HepG2 (cell line): ENCODE data around the gene CCL27. TPM values are rescaled to one million over a fixed set of nuclear protein-coding genes. Genes with fewer than 3 reads are reported as not detected.
A peak's percentile ranks its signal among the peaks of the same experiment; 100 is the strongest.

Source experiments
- MAFF ChIP-seq: IDR thresholded peaks from 2 replicates; pipeline ENCODE4 v1.6.1; 2011; ENCODE audit warnings: low read depth, low read length, improper control_type of control experiment
- MBNL3 ChIP-seq: fragments of 250-450 bp; sonication (Bioruptor Pico); conservative IDR thresholded peaks from 2 replicates; pipeline ENCODE4 v1.8.0; 2022; ENCODE audit warnings: mild to moderate bottlenecking, inconsistent platforms
- NAIF1 ChIP-seq: sonication (generic); formaldehyde crosslinking; IDR thresholded peaks from 2 replicates; pipeline ENCODE4 v1.5.0; 2020; ENCODE audit warnings: mild to moderate bottlenecking, missing genetic modification reagents, borderline replicate concordance
- NKX3-1 ChIP-seq: sonication (generic); formaldehyde crosslinking; IDR thresholded peaks from 2 replicates; pipeline ENCODE4 v1.5.0; 2020; ENCODE audit warnings: missing genetic modification reagents
- NONO ChIP-seq, 2 experiments: fragments of 450-650 bp in 1 of 2; sonication (generic) in 1 of 2; formaldehyde crosslinking in 1 of 2; IDR thresholded peaks in 1 of 2; conservative IDR thresholded peaks in 1 of 2; 2 replicates each; pipeline versions ENCODE4 v1.6.1 to v1.8.0; 2017 to 2022; ENCODE audit warnings: mild to moderate bottlenecking in 1 of 2, missing genetic modification reagents in 1 of 2, moderate library complexity in 1 of 2
- RBM22 ChIP-seq: fragments of 200-400 bp; formaldehyde crosslinking; optimal IDR thresholded peaks from 2 replicates; pipeline ENCODE3; 2017; ENCODE audit warnings: mild to moderate bottlenecking, low read length, moderate library complexity
- REXO4 ChIP-seq: sonication (generic); formaldehyde crosslinking; IDR thresholded peaks from 2 replicates; pipeline ENCODE4 v1.8.0; 2022; ENCODE audit warnings: missing genetic modification reagents, mild to moderate bottlenecking, borderline replicate concordance
- ZSCAN20 ChIP-seq: sonication (generic); formaldehyde crosslinking; IDR thresholded peaks from 2 replicates; pipeline ENCODE4 v1.4.0; 2020; ENCODE audit warnings: missing genetic modification reagents, mild to moderate bottlenecking, borderline replicate concordance
- polyA plus RNA-seq, 8 experiments: library from polyadenylated mRNA; depleted of rRNA in 3 of 8; stranded (reverse) in 7 of 8; unstranded in 1 of 8; fragments of >200 nt; fragmentation: Illumina TruSeq in 4 of 8; extraction: Trizol in 4 of 8; gene quantifications; 2 replicates each; pipeline versions ENCODE4 v1.2.1 to v1.2.3, GENCODE V29; 2011 to 2016; ENCODE audit warnings: low read depth in 4 of 8, missing spikeins in 1 of 8, mixed read lengths in 1 of 8; ENCODE audit not compliant: insufficient read depth in 1 of 8
- total RNA-seq, 5 experiments: library from RNA; depleted of rRNA; stranded (reverse); fragments of >200 nt; fragmentation: Illumina TruSeq; extraction: Trizol; gene quantifications; 2 replicates each; pipeline ENCODE4 v1.2.3, GENCODE V29; 2016; ENCODE audit warnings: low read depth in 1 of 5
- TF ChIP-seq, protein P1 (sequence below): sonication (generic); formaldehyde crosslinking; IDR thresholded peaks from 2 replicates; pipeline ENCODE4 v1.4.0; 2020; ENCODE audit warnings: missing genetic modification reagents, mild to moderate bottlenecking, borderline replicate concordance
- TF ChIP-seq, protein P2 (sequence below): sonication (generic); formaldehyde crosslinking; IDR thresholded peaks from 2 replicates; pipeline ENCODE4 v1.4.0; 2020; ENCODE audit warnings: mild to moderate bottlenecking, missing genetic modification reagents
- TF ChIP-seq, protein P3 (sequence below): sonication (generic); formaldehyde crosslinking; IDR thresholded peaks from 2 replicates; pipeline ENCODE4 v1.4.0; 2020; ENCODE audit warnings: low read depth, missing genetic modification reagents
- TF ChIP-seq, protein P4 (sequence below): sonication (generic); formaldehyde crosslinking; IDR thresholded peaks from 2 replicates; pipeline ENCODE4 v1.5.0; 2020; ENCODE audit warnings: missing genetic modification reagents, mild to moderate bottlenecking, borderline replicate concordance
- TF ChIP-seq, protein P5 (sequence below): IDR thresholded peaks from 2 replicates; pipeline ENCODE4 v1.6.1; 2016; ENCODE audit warnings: missing compliant biosample characterization, missing genetic modification reagents, borderline replicate concordance
- TF ChIP-seq, protein P6 (sequence below): sonication (generic); formaldehyde crosslinking; IDR thresholded peaks from 2 replicates; pipeline ENCODE4 v1.8.0; 2022; ENCODE audit warnings: missing genetic modification reagents, mild to moderate bottlenecking, moderate library complexity, borderline replicate concordance

CCL27 gene
- total and polyA plus RNA-seq, 2 of the 13 experiments (the other 11 are each of a cell fraction or from before 2014, with no cell fraction given), result not detected

DNA sequence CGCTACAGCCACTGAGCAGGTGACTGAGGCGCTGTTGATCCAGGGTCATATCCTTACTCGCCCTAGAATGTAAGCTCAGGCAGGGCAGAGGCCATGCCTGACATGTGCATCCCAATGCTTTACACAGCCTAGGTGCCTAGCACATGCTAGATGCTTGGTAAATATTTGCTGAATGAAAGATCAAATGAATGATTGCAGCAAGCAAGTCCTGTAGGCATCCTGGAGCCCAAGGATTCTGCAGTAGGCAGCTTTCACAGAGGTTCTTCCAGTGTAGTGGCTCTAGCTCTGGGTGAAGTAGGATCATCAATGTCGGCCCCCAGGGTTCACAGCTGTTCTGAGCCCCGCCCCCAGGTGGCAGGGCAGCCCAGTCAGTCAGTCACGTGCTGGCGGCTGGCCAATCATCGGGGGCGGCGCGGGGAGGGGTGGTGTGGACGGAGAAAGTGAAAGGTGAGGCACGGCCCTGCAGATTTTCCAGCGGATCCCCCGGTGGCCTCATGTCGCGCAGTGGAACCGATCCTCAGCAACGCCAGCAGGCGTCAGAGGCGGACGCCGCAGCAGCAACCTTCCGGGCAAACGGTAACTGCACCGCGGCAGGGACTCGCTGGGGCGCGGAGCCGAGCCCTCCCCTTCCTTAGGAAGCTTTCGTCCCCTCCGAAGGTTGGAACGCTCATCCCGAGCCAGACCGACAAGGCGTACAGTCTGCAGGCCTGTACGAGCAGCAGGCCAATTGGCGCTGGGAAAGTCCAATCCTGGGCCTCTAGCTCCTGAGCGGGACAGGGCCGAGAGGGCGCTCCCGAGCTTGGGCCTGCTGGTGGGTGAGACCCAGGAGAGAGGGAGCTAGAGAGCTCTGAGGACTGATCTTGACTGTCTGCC is 16.0 kb downstream of the CCL27 start, which contains the start of gene GALT (continued):
- TF ChIP-seq, protein P1, sequence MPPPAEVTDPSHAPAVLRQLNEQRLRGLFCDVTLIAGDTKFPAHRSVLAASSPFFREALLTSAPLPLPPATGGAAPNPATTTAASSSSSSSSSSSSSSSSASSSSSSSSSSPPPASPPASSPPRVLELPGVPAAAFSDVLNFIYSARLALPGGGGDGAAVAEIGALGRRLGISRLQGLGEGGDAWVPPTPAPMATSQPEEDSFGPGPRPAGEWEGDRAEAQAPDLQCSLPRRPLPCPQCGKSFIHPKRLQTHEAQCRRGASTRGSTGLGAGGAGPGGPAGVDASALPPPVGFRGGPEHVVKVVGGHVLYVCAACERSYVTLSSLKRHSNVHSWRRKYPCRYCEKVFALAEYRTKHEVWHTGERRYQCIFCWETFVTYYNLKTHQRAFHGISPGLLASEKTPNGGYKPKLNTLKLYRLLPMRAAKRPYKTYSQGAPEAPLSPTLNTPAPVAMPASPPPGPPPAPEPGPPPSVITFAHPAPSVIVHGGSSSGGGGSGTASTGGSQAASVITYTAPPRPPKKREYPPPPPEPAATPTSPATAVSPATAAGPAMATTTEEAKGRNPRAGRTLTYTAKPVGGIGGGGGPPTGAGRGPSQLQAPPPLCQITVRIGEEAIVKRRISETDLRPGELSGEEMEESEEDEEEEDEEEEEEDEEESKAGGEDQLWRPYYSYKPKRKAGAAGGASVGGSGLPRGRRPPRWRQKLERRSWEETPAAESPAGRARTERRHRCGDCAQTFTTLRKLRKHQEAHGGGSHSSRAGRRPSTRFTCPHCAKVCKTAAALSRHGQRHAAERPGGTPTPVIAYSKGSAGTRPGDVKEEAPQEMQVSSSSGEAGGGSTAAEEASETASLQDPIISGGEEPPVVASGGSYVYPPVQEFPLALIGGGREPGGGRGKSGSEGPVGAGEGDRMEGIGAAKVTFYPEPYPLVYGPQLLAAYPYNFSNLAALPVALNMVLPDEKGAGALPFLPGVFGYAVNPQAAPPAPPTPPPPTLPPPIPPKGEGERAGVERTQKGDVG, result peak; percentile 37; the same call in 1 of the 2 replicates
- TF ChIP-seq, protein P2, sequence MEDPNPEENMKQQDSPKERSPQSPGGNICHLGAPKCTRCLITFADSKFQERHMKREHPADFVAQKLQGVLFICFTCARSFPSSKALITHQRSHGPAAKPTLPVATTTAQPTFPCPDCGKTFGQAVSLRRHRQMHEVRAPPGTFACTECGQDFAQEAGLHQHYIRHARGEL (CRISPR knock-in tag), result no peak
- TF ChIP-seq MAFF, result no peak
- TF ChIP-seq, protein P3, sequence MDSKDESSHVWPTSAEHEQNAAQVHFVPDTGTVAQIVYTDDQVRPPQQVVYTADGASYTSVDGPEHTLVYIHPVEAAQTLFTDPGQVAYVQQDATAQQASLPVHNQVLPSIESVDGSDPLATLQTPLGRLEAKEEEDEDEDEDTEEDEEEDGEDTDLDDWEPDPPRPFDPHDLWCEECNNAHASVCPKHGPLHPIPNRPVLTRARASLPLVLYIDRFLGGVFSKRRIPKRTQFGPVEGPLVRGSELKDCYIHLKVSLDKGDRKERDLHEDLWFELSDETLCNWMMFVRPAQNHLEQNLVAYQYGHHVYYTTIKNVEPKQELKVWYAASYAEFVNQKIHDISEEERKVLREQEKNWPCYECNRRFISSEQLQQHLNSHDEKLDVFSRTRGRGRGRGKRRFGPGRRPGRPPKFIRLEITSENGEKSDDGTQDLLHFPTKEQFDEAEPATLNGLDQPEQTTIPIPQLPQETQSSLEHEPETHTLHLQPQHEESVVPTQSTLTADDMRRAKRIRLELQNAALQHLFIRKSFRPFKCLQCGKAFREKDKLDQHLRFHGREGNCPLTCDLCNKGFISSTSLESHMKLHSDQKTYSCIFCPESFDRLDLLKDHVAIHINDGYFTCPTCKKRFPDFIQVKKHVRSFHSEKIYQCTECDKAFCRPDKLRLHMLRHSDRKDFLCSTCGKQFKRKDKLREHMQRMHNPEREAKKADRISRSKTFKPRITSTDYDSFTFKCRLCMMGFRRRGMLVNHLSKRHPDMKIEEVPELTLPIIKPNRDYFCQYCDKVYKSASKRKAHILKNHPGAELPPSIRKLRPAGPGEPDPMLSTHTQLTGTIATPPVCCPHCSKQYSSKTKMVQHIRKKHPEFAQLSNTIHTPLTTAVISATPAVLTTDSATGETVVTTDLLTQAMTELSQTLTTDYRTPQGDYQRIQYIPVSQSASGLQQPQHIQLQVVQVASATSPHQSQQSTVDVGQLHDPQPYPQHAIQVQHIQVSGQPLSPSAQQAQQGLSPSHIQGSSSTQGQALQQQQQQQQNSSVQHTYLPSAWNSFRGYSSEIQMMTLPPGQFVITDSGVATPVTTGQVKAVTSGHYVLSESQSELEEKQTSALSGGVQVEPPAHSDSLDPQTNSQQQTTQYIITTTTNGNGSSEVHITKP (CRISPR knock-in tag), result peak; percentile 93
- TF ChIP-seq MBNL3 (CRISPR knock-in tag), result no peak
- TF ChIP-seq RBM22, result no peak
- TF ChIP-seq NONO (IDR thresholded peaks at IDR 0.05), result no peak
- peak; percentile 91 for TF ChIP-seq NONO (CRISPR knock-in tag; conservative IDR thresholded peaks at IDR 0.05)
- TF ChIP-seq ZSCAN20 (CRISPR knock-in tag), result no peak
- no peak; the same call in 1 of the 2 replicates for TF ChIP-seq NAIF1 (CRISPR knock-in tag)
- TF ChIP-seq, protein P4, sequence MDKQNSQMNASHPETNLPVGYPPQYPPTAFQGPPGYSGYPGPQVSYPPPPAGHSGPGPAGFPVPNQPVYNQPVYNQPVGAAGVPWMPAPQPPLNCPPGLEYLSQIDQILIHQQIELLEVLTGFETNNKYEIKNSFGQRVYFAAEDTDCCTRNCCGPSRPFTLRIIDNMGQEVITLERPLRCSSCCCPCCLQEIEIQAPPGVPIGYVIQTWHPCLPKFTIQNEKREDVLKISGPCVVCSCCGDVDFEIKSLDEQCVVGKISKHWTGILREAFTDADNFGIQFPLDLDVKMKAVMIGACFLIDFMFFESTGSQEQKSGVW (CRISPR knock-in tag), result no peak
- TF ChIP-seq, protein P5, sequence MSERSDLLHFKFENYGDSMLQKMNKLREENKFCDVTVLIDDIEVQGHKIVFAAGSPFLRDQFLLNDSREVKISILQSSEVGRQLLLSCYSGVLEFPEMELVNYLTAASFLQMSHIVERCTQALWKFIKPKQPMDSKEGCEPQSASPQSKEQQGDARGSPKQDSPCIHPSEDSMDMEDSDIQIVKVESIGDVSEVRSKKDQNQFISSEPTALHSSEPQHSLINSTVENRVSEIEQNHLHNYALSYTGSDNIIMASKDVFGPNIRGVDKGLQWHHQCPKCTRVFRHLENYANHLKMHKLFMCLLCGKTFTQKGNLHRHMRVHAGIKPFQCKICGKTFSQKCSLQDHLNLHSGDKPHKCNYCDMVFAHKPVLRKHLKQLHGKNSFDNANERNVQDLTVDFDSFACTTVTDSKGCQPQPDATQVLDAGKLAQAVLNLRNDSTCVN (CRISPR knock-in tag), result peak; percentile 40; the same call in 1 of the 2 replicates
- TF ChIP-seq NKX3-1, result no peak
- TF ChIP-seq, protein P6, sequence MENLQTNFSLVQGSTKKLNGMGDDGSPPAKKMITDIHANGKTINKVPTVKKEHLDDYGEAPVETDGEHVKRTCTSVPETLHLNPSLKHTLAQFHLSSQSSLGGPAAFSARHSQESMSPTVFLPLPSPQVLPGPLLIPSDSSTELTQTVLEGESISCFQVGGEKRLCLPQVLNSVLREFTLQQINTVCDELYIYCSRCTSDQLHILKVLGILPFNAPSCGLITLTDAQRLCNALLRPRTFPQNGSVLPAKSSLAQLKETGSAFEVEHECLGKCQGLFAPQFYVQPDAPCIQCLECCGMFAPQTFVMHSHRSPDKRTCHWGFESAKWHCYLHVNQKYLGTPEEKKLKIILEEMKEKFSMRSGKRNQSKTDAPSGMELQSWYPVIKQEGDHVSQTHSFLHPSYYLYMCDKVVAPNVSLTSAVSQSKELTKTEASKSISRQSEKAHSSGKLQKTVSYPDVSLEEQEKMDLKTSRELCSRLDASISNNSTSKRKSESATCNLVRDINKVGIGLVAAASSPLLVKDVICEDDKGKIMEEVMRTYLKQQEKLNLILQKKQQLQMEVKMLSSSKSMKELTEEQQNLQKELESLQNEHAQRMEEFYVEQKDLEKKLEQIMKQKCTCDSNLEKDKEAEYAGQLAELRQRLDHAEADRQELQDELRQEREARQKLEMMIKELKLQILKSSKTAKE (CRISPR knock-in tag), result peak; percentile 22; the same call in 1 of the 2 replicates
- TF ChIP-seq REXO4 (CRISPR knock-in tag), result no peak
